Epithelial cell of esophagus (primary cell): Measurements from ENCODE around the gene DEFB129.
"Not testable (repeated sequence)": the region's sequence is repeated elsewhere in the genome, so short reads cannot be mapped to it uniquely, and the experiment has no call there.

Source experiments
- DNase-seq: peaks from one replicate; pipeline ENCODE4 v3.0.0; 2010; ENCODE audit warnings: low read depth
- H3K4me3 ChIP-seq: 2 replicates; pipeline ENCODE4 v1.5.1; 2011; ENCODE audit warnings: mild to moderate bottlenecking, low read length, control low read depth
- CTCF ChIP-seq: IDR thresholded peaks from 2 replicates; pipeline ENCODE4 v1.5.1; 2011; ENCODE audit warnings: low read depth, mild to moderate bottlenecking, low read length, control low read depth, inconsistent platforms; ENCODE audit not compliant: insufficient read depth; ENCODE audit errors: missing control alignments

DEFB129 gene

GRCh38 chr20:226958-227357, at the start of gene DEFB129:
Gene DEFB129, plus strand, starts transcription at chr20:227258. Its CDS starts 31 bp downstream, at chr20:227289.
- H3K4me3 ChIP-seq, result no peak within 1 kb of the TSS
- no peak for DNase-seq
- no peak for TF ChIP-seq CTCF

- no peak overlapping the region for H3K4me3 ChIP-seq
- DNase-seq, result no peak
- TF ChIP-seq CTCF, result no peak
These were observed 42.8 kb upstream of the DEFB129 start for GRCh38 chr20:184288-184687.

DNA sequence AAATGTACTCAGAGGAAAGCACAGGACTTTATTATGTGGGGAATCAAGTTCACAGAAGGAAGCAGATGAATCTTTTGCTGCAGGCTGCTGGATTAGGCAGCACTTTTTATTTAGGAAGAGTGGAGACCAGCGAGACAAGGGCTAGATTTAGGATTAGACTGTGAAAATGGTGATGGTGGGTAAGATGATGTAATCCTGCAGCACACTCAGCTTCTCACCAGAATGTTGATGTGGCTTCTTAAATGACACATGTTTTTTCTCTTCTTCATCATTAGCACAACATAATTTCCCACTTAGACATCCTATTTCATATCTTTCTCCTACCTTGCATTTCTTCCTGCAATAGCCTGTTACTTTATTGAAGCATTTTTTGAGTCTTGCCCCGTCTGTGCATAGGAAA, 39.3 kb upstream of the DEFB129 start:
- no peak overlapping the region for H3K4me3 ChIP-seq
- no peak for DNase-seq
- TF ChIP-seq CTCF, result no peak

DNA sequence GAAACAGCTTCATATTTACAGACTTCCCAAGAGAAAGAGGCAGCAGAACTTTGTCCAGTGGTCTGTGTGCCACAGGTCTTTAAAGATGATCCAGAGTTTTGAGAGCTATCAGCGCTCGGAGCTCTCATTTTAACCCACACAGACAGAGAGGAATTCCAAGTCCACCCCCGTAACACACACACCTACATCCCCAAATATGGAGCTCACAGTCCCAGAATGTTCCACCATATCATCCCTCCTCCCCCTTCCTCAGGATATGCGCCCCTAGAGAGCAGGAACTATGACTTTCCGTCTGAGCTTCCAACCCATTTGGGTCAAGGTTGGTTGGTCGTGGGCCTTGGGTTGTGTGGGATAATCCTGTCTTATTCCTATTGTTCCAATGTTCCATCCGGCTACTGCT, 37.4 kb upstream of the DEFB129 start, which contains the start of gene DEFB128:
DEFB128 (minus strand) TSS at position 101 of the 400 bp plus-strand sequence; CDS start at position 13, 88 bp downstream.
- DNase-seq, result no peak
- no peak for TF ChIP-seq CTCF
- no peak within 1 kb of the TSS for H3K4me3 ChIP-seq

- H3K4me3 ChIP-seq, result no peak overlapping the region
- no peak for DNase-seq
- TF ChIP-seq CTCF, result no peak
These were observed 28.8 kb upstream of the DEFB129 start for GRCh38 chr20:198225-198624.

DNA sequence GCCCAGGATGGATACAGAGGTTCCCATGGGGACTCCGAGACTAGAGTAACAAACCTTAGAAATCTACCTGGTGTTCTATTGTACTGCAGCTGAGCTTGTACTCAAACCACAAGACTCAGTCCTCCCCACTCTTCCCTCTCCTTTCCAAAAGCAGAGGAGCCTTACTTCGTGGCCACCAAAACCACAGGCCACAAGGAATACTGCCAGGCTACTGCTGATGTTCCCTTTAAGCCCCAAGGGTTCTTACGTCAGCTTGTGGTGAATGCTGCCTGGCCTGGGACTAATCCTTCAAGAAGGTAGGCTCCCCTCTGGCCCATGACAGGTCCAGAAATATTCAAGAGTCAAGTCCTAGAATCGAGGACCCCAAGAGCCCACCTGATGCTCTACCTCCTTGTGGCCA, 27.1 kb upstream of the DEFB129 start:
- TF ChIP-seq CTCF, result no peak
- H3K4me3 ChIP-seq, result no peak overlapping the region
- DNase-seq, result no peak

DNA sequence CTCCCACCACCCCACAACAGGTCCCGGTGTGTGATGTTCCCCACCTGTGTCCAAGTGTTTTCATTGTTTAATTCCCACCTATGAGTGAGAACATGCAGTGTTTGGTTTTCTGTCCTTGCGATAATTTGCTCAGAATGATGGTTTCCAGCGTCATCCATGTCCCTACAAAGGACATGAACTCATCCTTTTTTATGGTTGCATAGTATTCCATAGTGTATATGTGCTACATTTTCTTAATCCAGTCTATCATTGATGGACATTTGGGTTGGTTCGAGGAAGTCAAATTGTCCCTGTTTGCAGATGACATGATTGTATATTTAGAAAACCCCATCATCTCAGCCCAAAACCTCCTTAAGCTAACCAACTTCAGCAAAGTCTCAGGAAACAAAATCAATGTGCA, 23.4 kb upstream of the DEFB129 start:
- DNase-seq, H3K4me3 ChIP-seq: not testable (repeated sequence)
